GM23248 (cell line): ENCODE measurements around the gene LCA5L. TPM values are rescaled to one million over a fixed set of nuclear protein-coding genes. Genes with fewer than 3 reads are reported as not detected.

Experiments
- DNase-seq: peaks from one replicate; pipeline ENCODE4 v3.0.0-alpha.2; 2015
- H2AFZ ChIP-seq: fragments of 200-600 bp; sonication (generic); 2 replicates; pipeline ENCODE4 v1.6.1; 2016; ENCODE audit warnings: antibody characterized with exemption
- H3F3A ChIP-seq: fragments of 200-600 bp; sonication (generic); 2 replicates; pipeline ENCODE4 v1.6.1; 2016; ENCODE audit warnings: mild to moderate bottlenecking, antibody characterized with exemption, mixed run types; ENCODE audit not compliant: insufficient read depth
- H3K27ac ChIP-seq: fragments of 200-600 bp; sonication (generic); 2 replicates; pipeline ENCODE4 v1.5.1; 2016; ENCODE audit warnings: mild to moderate bottlenecking
- H3K27me3 ChIP-seq: fragments of 200-600 bp; sonication (generic); replicated peaks from 2 replicates; pipeline ENCODE4 v1.6.1; 2016; ENCODE audit warnings: mild to moderate bottlenecking; ENCODE audit not compliant: insufficient read depth
- H3K36me3 ChIP-seq: fragments of 200-600 bp; sonication (generic); 2 replicates; pipeline ENCODE4 v1.6.1; 2016; ENCODE audit warnings: low read depth, mild to moderate bottlenecking
- H3K4me1 ChIP-seq: fragments of 200-600 bp; sonication (generic); 2 replicates; pipeline ENCODE4 v1.6.1; 2016; ENCODE audit warnings: mild to moderate bottlenecking; ENCODE audit not compliant: insufficient read depth
- H3K4me2 ChIP-seq: fragments of 200-600 bp; sonication (generic); one replicate; pipeline ENCODE4 v1.6.1; 2016; ENCODE audit warnings: mild to moderate bottlenecking; ENCODE audit not compliant: unreplicated experiment
- H3K4me3 ChIP-seq: fragments of 200-600 bp; sonication (generic); 2 replicates; pipeline ENCODE4 v1.5.1; 2016; ENCODE audit warnings: mild to moderate bottlenecking
- H3K79me2 ChIP-seq: fragments of 200-600 bp; sonication (generic); 2 replicates; pipeline ENCODE4 v1.6.1; 2016; ENCODE audit warnings: mild to moderate bottlenecking; ENCODE audit not compliant: insufficient read depth
- H3K9ac ChIP-seq: fragments of 200-600 bp; sonication (generic); 2 replicates; pipeline ENCODE4 v1.6.1; 2016; ENCODE audit warnings: mild to moderate bottlenecking
- H3K9me2 ChIP-seq: fragments of 200-600 bp; sonication (generic); 2 replicates; pipeline ENCODE4 v1.6.1; 2016; ENCODE audit warnings: mixed run types, mild to moderate bottlenecking, moderate library complexity; ENCODE audit not compliant: insufficient read depth
- H3K9me3 ChIP-seq: fragments of 200-600 bp; sonication (generic); one replicate; pipeline ENCODE4 v1.6.1; 2017; ENCODE audit warnings: low read depth
- H4K20me1 ChIP-seq: fragments of 200-600 bp; sonication (generic); 2 replicates; pipeline ENCODE4 v1.6.0; 2016; ENCODE audit not compliant: insufficient read depth
- EZH2 ChIP-seq: fragments of 200-600 bp; sonication (generic); IDR thresholded peaks from 2 replicates; pipeline ENCODE4 v1.6.1; 2018; ENCODE audit warnings: antibody characterized with exemption, mild to moderate bottlenecking; ENCODE audit not compliant: insufficient read depth, poor library complexity, severe bottlenecking
- EZH2phosphoT487 ChIP-seq: fragments of 200-600 bp; sonication (generic); IDR thresholded peaks from 2 replicates; pipeline ENCODE4 v1.6.1; 2018; ENCODE audit warnings: antibody characterized with exemption, moderate library complexity, mild to moderate bottlenecking, low read depth; ENCODE audit not compliant: insufficient read depth
- WGBS, 2 experiments: methylation state at CpG; one replicate each; pipeline ENCODE4 v1.1.6; 2015 to 2017; ENCODE audit warnings: low lambda C conversion rate in 2 of 2, low coverage in 1 of 2; ENCODE audit errors: missing lambda C conversion rate in 2 of 2; 5-methylcytosine and 5-hydroxymethylcytosine counted together
- in situ Hi-C: fragments of 300-500 bp; cut with MboI; formaldehyde crosslinking; loops from 2 replicates; pipeline ENCODE4 v1.15.0; 2020
- polyA plus RNA-seq: library from polyadenylated mRNA; unstranded; fragments of >200 nt; fragmentation: Nextera tagmentation; extraction: Ambion mirVana; gene quantifications from 2 replicates; pipeline ENCODE4 v1.2.1, GENCODE V29; 2016
- total RNA-seq: library from RNA; depleted of rRNA; stranded (reverse); fragments of >200 nt; shearing (Covaris generic); gene quantifications from 2 replicates; pipeline ENCODE4 v1.2.3, GENCODE V29; 2014

Gene LCA5L
- total and polyA plus RNA-seq, 2 experiments from 2014 or later, result 1.1 to 3.0 TPM

- H3K9me2 ChIP-seq, result no peaks in the 10 kb centered on the region
- no peak overlapping the region for H3K4me3 ChIP-seq
- no peak for DNase-seq
- H3K9ac ChIP-seq, result no peak overlapping the region
- no peak overlapping the region for H3K4me2 ChIP-seq
- no peaks in the 10 kb centered on the region for H3K27me3 ChIP-seq
- no peaks in the 10 kb centered on the region for H4K20me1 ChIP-seq
- 41 to 46% methylated on average over 2 of the region's 2 CpGs for WGBS, 2 experiments
- in situ Hi-C loops, result no loop called here
- no peaks in the 10 kb centered on the region for H3K36me3 ChIP-seq
- H3K4me1 ChIP-seq, result no peaks in the 10 kb centered on the region
- TF ChIP-seq EZH2phosphoT487 (no peak), EZH2 (no peak)
- no peaks in the 10 kb centered on the region for H3K79me2 ChIP-seq
- H3K27ac ChIP-seq, result no peak overlapping the region
- no peaks in the 10 kb centered on the region for H3K9me3 ChIP-seq
- H2AFZ ChIP-seq, result no peak overlapping the region
- H3F3A ChIP-seq, result no peaks in the 10 kb centered on the region
These were observed 29.0 kb upstream of the LCA5L start for GRCh38 chr21:39474611-39475010.

- TF ChIP-seq EZH2phosphoT487 (no peak), EZH2 (no peak)
- 55 to 59% methylated on average over 4 of the region's 4 CpGs for WGBS, 2 experiments
- Histone ChIP-seq H3K4me3 (no peak overlapping the region), H3F3A (no peaks in the 10 kb centered on the region), H3K4me2 (no peak overlapping the region), H3K9me2 (no peaks in the 10 kb centered on the region), H3K79me2 (no peaks in the 10 kb centered on the region), H3K27ac (no peak overlapping the region), H3K27me3 (no peaks in the 10 kb centered on the region), H2AFZ (no peak overlapping the region), H3K9me3 (no peaks in the 10 kb centered on the region), H4K20me1 (no peaks in the 10 kb centered on the region), H3K9ac (no peak overlapping the region), H3K4me1 (no peaks in the 10 kb centered on the region), H3K36me3 (no peaks in the 10 kb centered on the region)
- no peak for DNase-seq
- in situ Hi-C loops, result no loop called here
These were observed 27.2 kb upstream of the LCA5L start for GRCh38 chr21:39472786-39473185.

- Histone ChIP-seq H2AFZ (no peak overlapping the region), H3F3A (no peaks in the 10 kb centered on the region), H3K4me3 (no peak overlapping the region), H3K9me3 (no peaks in the 10 kb centered on the region), H3K9ac (no peak overlapping the region), H3K36me3 (no peaks in the 10 kb centered on the region), H3K79me2 (no peaks in the 10 kb centered on the region), H3K27ac (no peak overlapping the region), H3K9me2 (no peaks in the 10 kb centered on the region), H4K20me1 (no peaks in the 10 kb centered on the region), H3K4me1 (no peaks in the 10 kb centered on the region), H3K4me2 (no peak overlapping the region), H3K27me3 (no peaks in the 10 kb centered on the region)
- no peak for DNase-seq
- in situ Hi-C loops, result no loop called here
- WGBS, 2 experiments, result 70 to 74% methylated on average over 3 of the region's 3 CpGs
- no peak for TF ChIP-seq EZH2
- TF ChIP-seq EZH2phosphoT487, result no peak
These were observed 26.0 kb upstream of the LCA5L start for GRCh38 chr21:39471598-39471997.

- no peak for TF ChIP-seq EZH2
- TF ChIP-seq EZH2phosphoT487, result no peak
- Histone ChIP-seq H3K36me3 (no peaks in the 10 kb centered on the region), H4K20me1 (no peaks in the 10 kb centered on the region), H3K79me2 (no peaks in the 10 kb centered on the region), H3K9me3 (no peaks in the 10 kb centered on the region), H3K9ac (no peak overlapping the region), H3K9me2 (no peaks in the 10 kb centered on the region), H3K4me3 (no peak overlapping the region), H3F3A (no peaks in the 10 kb centered on the region), H3K27me3 (no peaks in the 10 kb centered on the region), H3K27ac (no peak overlapping the region), H3K4me2 (no peak overlapping the region), H2AFZ (no peak overlapping the region), H3K4me1 (no peaks in the 10 kb centered on the region)
- WGBS, 2 experiments, result 19 to 43% methylated on average over 1 of the region's 1 CpG
- in situ Hi-C loops, result no loop called here
- no peak for DNase-seq
These were observed 23.0 kb upstream of the LCA5L start for GRCh38 chr21:39468559-39468958.

- no peak overlapping the region for H3K9ac ChIP-seq
- H3K27ac ChIP-seq, result no peak overlapping the region
- in situ Hi-C loops, result no loop called here
- no peaks in the 10 kb centered on the region for H3K79me2 ChIP-seq
- H3K9me3 ChIP-seq, result no peaks in the 10 kb centered on the region
- no peaks in the 10 kb centered on the region for H4K20me1 ChIP-seq
- no peaks in the 10 kb centered on the region for H3K36me3 ChIP-seq
- no peaks in the 10 kb centered on the region for H3K27me3 ChIP-seq
- H3K4me1 ChIP-seq, result no peaks in the 10 kb centered on the region
- no peaks in the 10 kb centered on the region for H3F3A ChIP-seq
- H3K4me3 ChIP-seq, result no peak overlapping the region
- no peaks in the 10 kb centered on the region for H3K9me2 ChIP-seq
- DNase-seq, result no peak
- H3K4me2 ChIP-seq, result no peak overlapping the region
- no peak for TF ChIP-seq EZH2
- no peak for TF ChIP-seq EZH2phosphoT487
- no peak overlapping the region for H2AFZ ChIP-seq
- WGBS, 2 experiments, result 69 to 81% methylated on average over 3 of the region's 3 CpGs
These were observed 22.2 kb upstream of the LCA5L start for GRCh38 chr21:39467746-39468145.
